ENCODE measurements around the gene HNRNPA2B1. TPM values are rescaled to one million over a fixed set of nuclear protein-coding genes. Genes with fewer than 3 reads are reported as not detected.
"Not testable (repeated sequence)": the region's sequence is repeated elsewhere in the genome, so short reads cannot be mapped to it uniquely, and the experiment has no call there.

HNRNPA2B1 gene
- total and polyA plus RNA-seq, 12 donors, result 98.1 to 1,201 (median 378) TPM

GRCh38 chr7:26167303-26167934 lies 33.1 kb downstream of the HNRNPA2B1 start:
- no peaks in the 10 kb centered on the region for H3K36me3 ChIP-seq (replicated peaks in 1 of 2)
- 87 to 97% (median 92%) methylated on average over 3 of the region's 3 CpGs for WGBS, 4 donors
- H3K4me1 ChIP-seq (replicated peaks in 1 of 2), result no peaks in the 10 kb centered on the region
- H3K4me3 ChIP-seq, result no peak overlapping the region
- H3K27me3 ChIP-seq, result no peaks in the 10 kb centered on the region
- H3K27ac ChIP-seq, result no peak overlapping the region
- TF ChIP-seq POLR2A (IDR thresholded peaks at IDR 0.05) (no peak), CTCF (IDR thresholded peaks at IDR 0.05) (no peak)
- intact Hi-C loops (cut with DNase I), result no loop called here
- no peaks in the 10 kb centered on the region for H3K9me3 ChIP-seq (replicated peaks in 1 of 3)
- no peak for DNase-seq

GRCh38 chr7:26166684-26167266 lies 33.8 kb downstream of the HNRNPA2B1 start:
- Histone ChIP-seq H3K4me1 (replicated peaks in 1 of 2) (no peaks in the 10 kb centered on the region), H3K36me3 (replicated peaks in 1 of 2) (no peaks in the 10 kb centered on the region), H3K27me3 (no peaks in the 10 kb centered on the region), H3K4me3 (no peak overlapping the region), H3K27ac (no peak overlapping the region), H3K9me3 (replicated peaks in 1 of 3) (no peaks in the 10 kb centered on the region)
- no peak for TF ChIP-seq CTCF (IDR thresholded peaks at IDR 0.05)
- TF ChIP-seq POLR2A (IDR thresholded peaks at IDR 0.05), result no peak
- intact Hi-C loops (cut with DNase I), result no loop called here
- WGBS, 4 donors, result 81 to 88% (median 84%) methylated on average over 5 of the region's 5 CpGs
- DNase-seq, result no peak

- 74 to 81% (median 77%) methylated on average over 8 to 9 of the region's 9 CpGs for WGBS, 4 donors
- Histone ChIP-seq H3K27me3 (no peaks in the 10 kb centered on the region), H3K27ac (no peak overlapping the region), H3K36me3 (replicated peaks in 1 of 2) (no peaks in the 10 kb centered on the region), H3K4me1 (replicated peaks in 1 of 2) (no peaks in the 10 kb centered on the region), H3K9me3 (replicated peaks in 1 of 3) (no peaks in the 10 kb centered on the region), H3K4me3 (no peak overlapping the region)
- TF ChIP-seq CTCF (IDR thresholded peaks at IDR 0.05), result no peak
- TF ChIP-seq POLR2A (IDR thresholded peaks at IDR 0.05), result no peak
- DNase-seq, result no peak
- intact Hi-C loops (cut with DNase I), result no loop called here
Measured at GRCh38 chr7:26165950-26166683, 34.4 kb downstream of the HNRNPA2B1 start.

GRCh38 chr7:26163804-26164203 lies 36.7 kb downstream of the HNRNPA2B1 start:
- intact Hi-C loops (cut with DNase I), result not testable (repeated sequence)
- 58 to 75% (median 70%) methylated on average over 1 of the region's 1 CpG for WGBS, 4 donors

More at GRCh38 chr7:26163804-26164203, 36.7 kb downstream of the HNRNPA2B1 start:
- not testable (repeated sequence) for H3K9me3 ChIP-seq (replicated peaks in 1 of 3); H3K4me1 ChIP-seq (replicated peaks in 1 of 2); H3K36me3 ChIP-seq (replicated peaks in 1 of 2); DNase-seq; H3K27me3 ChIP-seq; H3K27ac ChIP-seq; H3K4me3 ChIP-seq
